BLaER1 treated with 17β-estradiol and CSF1 and Interleukin-3, amounts not matched to agents 10 nM and 100 nM (cell line): ENCODE data around the gene EIF4EBP2.

Experiments
- H3K27ac ChIP-seq, 11 experiments: shearing (Covaris generic); formaldehyde crosslinking; 2 replicates each; pipeline ENCODE4 v1.8.1; 2022
- H3K27me3 ChIP-seq, 11 experiments: shearing (Covaris generic); formaldehyde crosslinking; 2 replicates each; pipeline ENCODE4 v1.8.1; 2022
- H3K36me3 ChIP-seq, 11 experiments: shearing (Covaris generic); formaldehyde crosslinking; 2 replicates each; pipeline ENCODE4 v1.8.1; 2022
- H3K4me1 ChIP-seq, 10 experiments: shearing (Covaris generic); formaldehyde crosslinking; 2 replicates each; pipeline ENCODE4 v1.8.1; 2022
- H3K4me2 ChIP-seq, 11 experiments: shearing (Covaris generic); formaldehyde crosslinking; 2 replicates each; pipeline ENCODE4 v1.8.1; 2022
- H3K4me3 ChIP-seq, 10 experiments: shearing (Covaris generic); formaldehyde crosslinking; 2 replicates each; pipeline ENCODE4 v1.8.1; 2022
- H3K9ac ChIP-seq, 11 experiments: shearing (Covaris generic); formaldehyde crosslinking; 2 replicates each; pipeline ENCODE4 v1.8.1; 2022
- H3K9me3 ChIP-seq, 11 experiments: shearing (Covaris generic); formaldehyde crosslinking; replicated peaks in 1 of 11; 2 replicates each; pipeline ENCODE4 v1.8.1; 2022
- H4K20me1 ChIP-seq, 11 experiments: shearing (Covaris generic); formaldehyde crosslinking; 2 replicates each; pipeline ENCODE4 v1.8.1; 2022
- Cebpa-rat ChIP-seq, 11 experiments: shearing (Covaris generic); IDR thresholded peaks; 2 replicates each; pipeline ENCODE4 v1.8.1; 2022

The EIF4EBP2 gene

GRCh38 chr10:70458329-70459060, 54.5 kb downstream of the EIF4EBP2 start:
- Histone ChIP-seq H3K4me2 (peak overlapping the region; percentile 68 to 94 (median 88)), H3K36me3 (no peaks in the 10 kb centered on the region), H3K4me3 (peak overlapping the region in 5 of 10 experiments; percentile 11 to 55 (median 27); a peak in 6 of 20 replicates), H3K27me3 (peaks cover 9 to 27% (median 16%) of the 10 kb centered on the region in 11 experiments), H3K27ac (no peak overlapping the region), H4K20me1 (peaks cover 0 to 4% (median 0%) of the 10 kb centered on the region in 11 experiments; a peak in 1 of 22 replicates), H3K9me3 (no peaks in the 10 kb centered on the region), H3K4me1 (peaks cover 24 to 70% (median 56%) of the 10 kb centered on the region in 10 experiments), H3K9ac (peak overlapping the region in 6 of 11 experiments; percentile 8 to 46 (median 38); a peak in 6 of 22 replicates)
- no peak for TF ChIP-seq Cebpa-rat (IDR thresholded peaks at IDR 0.05)

- no peaks in the 10 kb centered on the region for H3K36me3 ChIP-seq
- H3K27me3 ChIP-seq: peaks cover 9 to 27% (median 16%) of the 10 kb centered on the region in 11 experiments
- TF ChIP-seq Cebpa-rat (IDR thresholded peaks at IDR 0.05): no peak
- H4K20me1 ChIP-seq: peaks cover 0 to 4% (median 0%) of the 10 kb centered on the region in 11 experiments; a peak in 1 of 22 replicates
- H3K4me1 ChIP-seq: peaks cover 24 to 70% (median 56%) of the 10 kb centered on the region in 10 experiments
- peak overlapping the region in 10 of 11 experiments; percentile 10 to 94 (median 87); a peak in 15 of 22 replicates for H3K4me2 ChIP-seq
- no peak overlapping the region for H3K27ac ChIP-seq
- H3K4me3 ChIP-seq: no peak overlapping the region
- H3K9me3 ChIP-seq: no peaks in the 10 kb centered on the region
- no peak overlapping the region for H3K9ac ChIP-seq
These were observed 55.3 kb downstream of the EIF4EBP2 start for GRCh38 chr10:70459061-70459773.

GRCh38 chr10:70459774-70460490, 56.0 kb downstream of the EIF4EBP2 start:
- Histone ChIP-seq H3K4me3 (no peak overlapping the region), H3K27me3 (peaks cover 9 to 27% (median 16%) of the 10 kb centered on the region in 11 experiments), H3K4me2 (peak overlapping the region in 6 of 11 experiments; percentile 10 to 90 (median 18); a peak in 4 of 22 replicates), H3K9ac (no peak overlapping the region), H3K4me1 (peaks cover 24 to 66% (median 54%) of the 10 kb centered on the region in 10 experiments), H3K9me3 (no peaks in the 10 kb centered on the region), H3K27ac (no peak overlapping the region), H4K20me1 (peaks cover 0 to 4% (median 0%) of the 10 kb centered on the region in 11 experiments; a peak in 1 of 22 replicates), H3K36me3 (no peaks in the 10 kb centered on the region)
- no peak for TF ChIP-seq Cebpa-rat (IDR thresholded peaks at IDR 0.05)

- H3K4me1 ChIP-seq: peaks cover 21 to 59% (median 37%) of the 10 kb centered on the region in 10 experiments
- no peaks in the 10 kb centered on the region for H3K36me3 ChIP-seq
- H3K4me3 ChIP-seq: no peak overlapping the region
- H3K9me3 ChIP-seq: no peaks in the 10 kb centered on the region
- H3K27ac ChIP-seq: no peak overlapping the region
- no peak overlapping the region for H3K9ac ChIP-seq
- H3K4me2 ChIP-seq: 0 out of 22 replicates have a peak overlapping the region, but pooled peaks of 1 of the 11 experiments have one; percentile 36
- peaks cover 9 to 27% (median 16%) of the 10 kb centered on the region in 11 experiments for H3K27me3 ChIP-seq
- TF ChIP-seq Cebpa-rat (IDR thresholded peaks at IDR 0.05): no peak
- peaks cover 0 to 4% (median 0%) of the 10 kb centered on the region in 11 experiments; a peak in 1 of 22 replicates for H4K20me1 ChIP-seq
These were observed 57.7 kb downstream of the EIF4EBP2 start for GRCh38 chr10:70461397-70462348.

GRCh38 chr10:70462349-70462984, 58.5 kb downstream of the EIF4EBP2 start:
- Histone ChIP-seq H3K27me3 (peaks cover 9 to 27% (median 16%) of the 10 kb centered on the region in 11 experiments), H3K4me3 (no peak overlapping the region), H3K4me2 (peak overlapping the region in 10 of 11 experiments; percentile 9 to 62 (median 30); a peak in 13 of 22 replicates), H3K36me3 (no peaks in the 10 kb centered on the region), H3K9me3 (no peaks in the 10 kb centered on the region), H3K9ac (peak overlapping the region in 2 of 11 experiments; percentile 16 to 41; a peak in 1 of 22 replicates), H3K4me1 (peaks cover 13 to 56% (median 30%) of the 10 kb centered on the region in 10 experiments), H4K20me1 (peaks cover 0 to 4% (median 0%) of the 10 kb centered on the region in 11 experiments; a peak in 1 of 22 replicates), H3K27ac (no peak overlapping the region)
- TF ChIP-seq Cebpa-rat (IDR thresholded peaks at IDR 0.05): no peak

GRCh38 chr10:70465278-70465677, 61.3 kb downstream of the EIF4EBP2 start:
- peaks cover 0 to 12% (median 0%) of the 10 kb centered on the region in 11 experiments; a peak in 3 of 22 replicates for H3K27me3 ChIP-seq
- peaks cover 0 to 13% (median 0%) of the 10 kb centered on the region in 11 experiments; a peak in 3 of 22 replicates for H4K20me1 ChIP-seq
- H3K4me2 ChIP-seq: no peak overlapping the region
- TF ChIP-seq Cebpa-rat (IDR thresholded peaks at IDR 0.05): no peak
- H3K36me3 ChIP-seq: no peaks in the 10 kb centered on the region
- H3K4me1 ChIP-seq: peaks cover 6 to 54% (median 30%) of the 10 kb centered on the region in 10 experiments; a peak in 19 of 20 replicates
- H3K27ac ChIP-seq: no peak overlapping the region
- no peak overlapping the region for H3K4me3 ChIP-seq
- no peak overlapping the region for H3K9ac ChIP-seq
- H3K9me3 ChIP-seq: no peaks in the 10 kb centered on the region

DNA sequence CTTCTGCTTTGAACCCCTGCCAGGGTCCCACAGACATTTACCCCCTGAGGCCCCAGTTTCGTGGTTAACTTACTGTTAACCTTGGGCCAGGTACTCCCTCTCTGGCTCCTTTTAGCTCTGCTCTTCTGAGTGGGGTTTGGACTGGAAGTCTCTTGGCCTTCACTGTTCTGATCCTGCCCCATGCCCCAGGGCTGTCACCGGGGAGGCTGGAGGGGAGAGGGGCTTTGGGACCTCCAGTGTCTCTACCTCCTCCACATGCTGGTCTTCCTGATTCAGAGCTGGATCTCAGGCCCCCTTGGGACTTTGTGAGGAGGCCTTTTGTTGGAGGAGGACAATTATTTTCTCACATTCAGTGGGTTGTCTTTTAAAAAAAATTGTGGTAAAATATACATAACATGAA, 61.9 kb downstream of the EIF4EBP2 start:
- Histone ChIP-seq H3K4me1 (peaks cover 6 to 54% (median 30%) of the 10 kb centered on the region in 10 experiments; a peak in 19 of 20 replicates), H3K36me3 (no peaks in the 10 kb centered on the region), H4K20me1 (peaks cover 0 to 13% (median 0%) of the 10 kb centered on the region in 11 experiments; a peak in 3 of 22 replicates), H3K9me3 (no peaks in the 10 kb centered on the region), H3K27me3 (peaks cover 0 to 12% (median 0%) of the 10 kb centered on the region in 11 experiments; a peak in 3 of 22 replicates), H3K4me2 (no peak overlapping the region), H3K27ac (no peak overlapping the region), H3K9ac (no peak overlapping the region), H3K4me3 (no peak overlapping the region)
- TF ChIP-seq Cebpa-rat (IDR thresholded peaks at IDR 0.05): no peak
